ENCODE data around the gene ICA1. TPM values are rescaled to one million over a fixed set of nuclear protein-coding genes. Genes with fewer than 3 reads are reported as not detected.
A peak's percentile ranks its signal among the peaks of the same experiment; 100 is the strongest.

ICA1 gene
- total RNA-seq, 1 experiment from 2014 or later: 3.2 TPM

- ChIA-PET CTCF (interaction anchor here (0.6 to 1.5 kb wide), 2 partner anchors 19 to 1374 kb away, joined by 4 to 31 read pairs; no protein-coding TSS in a partner anchor), POLR2A (ENCODE audit: unreplicated experiment) (no interaction called here)
- Histone ChIP-seq H3K27ac (ENCODE audit: low read length) (no peak overlapping the region), H3K4me1 (ENCODE audit: insufficient read depth, low read length) (no peaks in the 10 kb centered on the region), H3K4me3 (ENCODE audit: low read length) (no peak overlapping the region), H3K36me3 (ENCODE audit: low read depth, low read length) (no peaks in the 10 kb centered on the region), H3F3A (ENCODE audit: low read length, unreplicated experiment) (no peaks in the 10 kb centered on the region), H3K9ac (ENCODE audit: low read length) (no peak overlapping the region), H4K20me1 (ENCODE audit: low read length) (no peaks in the 10 kb centered on the region), H3K4me2 (ENCODE audit: low read length) (no peak overlapping the region), H3K9me3 (ENCODE audit: low read length) (no peaks in the 10 kb centered on the region), H3K79me2 (ENCODE audit: low read length) (no peaks in the 10 kb centered on the region), H2AFZ (ENCODE audit: low read length) (peak overlapping the region; percentile 57; the same call in 1 of the 2 replicates), H3K9me2 (replicated peaks; ENCODE audit: low read length) (no peaks in the 10 kb centered on the region), H3K27me3 (ENCODE audit: low read length) (no peaks in the 10 kb centered on the region)
- intact Hi-C loops (cut with micrococcal nuclease): loop anchor here (1.0 kb wide), 2 partner anchors 19 to 88 kb away; no protein-coding TSS in a partner anchor
- TF ChIP-seq CTCF (conservative IDR thresholded peaks at IDR 0.05; ENCODE audit: low read depth, low read length): peak; percentile 65
- no peak for TF ChIP-seq EZH2 (IDR thresholded peaks at IDR 0.05; ENCODE audit: low read length, unreplicated experiment)
- DNase-seq (peak; percentile 61), ATAC-seq (peak; percentile 89)
- BruUV-seq (replicated peaks): no TSS peak
These were observed 15.5 kb upstream of the ICA1 start for GRCh38 chr7:8277394-8277982.

GRCh38 chr7:8274589-8274988 is 12.6 kb upstream of the ICA1 start:
- H3K36me3 ChIP-seq (ENCODE audit: low read depth, low read length): no peaks in the 10 kb centered on the region
- H3K9me2 ChIP-seq (replicated peaks; ENCODE audit: low read length): no peaks in the 10 kb centered on the region
- H3K4me2 ChIP-seq (ENCODE audit: low read length): no peak overlapping the region
- ChIA-PET POLR2A (ENCODE audit: unreplicated experiment) (interaction anchor here (0.6 kb wide), 1 partner anchor 450 kb away, joined by 3 read pairs; no protein-coding TSS in a partner anchor), CTCF (no interaction called here)
- no peaks in the 10 kb centered on the region for H3K79me2 ChIP-seq (ENCODE audit: low read length)
- no peaks in the 10 kb centered on the region for H4K20me1 ChIP-seq (ENCODE audit: low read length)
- ATAC-seq (no peak; the same call in 1 of the 2 replicates), DNase-seq (no peak)
- H3K27me3 ChIP-seq (ENCODE audit: low read length): no peaks in the 10 kb centered on the region
- no TSS peak for BruUV-seq (replicated peaks)
- no peaks in the 10 kb centered on the region for H3K9me3 ChIP-seq (ENCODE audit: low read length)
- H3K9ac ChIP-seq (ENCODE audit: low read length): no peak overlapping the region
- TF ChIP-seq CTCF (conservative IDR thresholded peaks at IDR 0.05; ENCODE audit: low read depth, low read length) (no peak), EZH2 (IDR thresholded peaks at IDR 0.05; ENCODE audit: low read length, unreplicated experiment) (no peak), EZH2phosphoT487 (IDR thresholded peaks at IDR 0.05; ENCODE audit: borderline replicate concordance, low read length) (no peak)
- H3F3A ChIP-seq (ENCODE audit: low read length, unreplicated experiment): no peaks in the 10 kb centered on the region
- no peaks in the 10 kb centered on the region for H3K4me1 ChIP-seq (ENCODE audit: insufficient read depth, low read length)
- no peak overlapping the region for H3K4me3 ChIP-seq (ENCODE audit: low read length)
- intact Hi-C loops (cut with micrococcal nuclease): no loop called here
- H2AFZ ChIP-seq (ENCODE audit: low read length): no peak overlapping the region
- no peak overlapping the region for H3K27ac ChIP-seq (ENCODE audit: low read length)

GRCh38 chr7:8271960-8272359 is 10.0 kb upstream of the ICA1 start:
- CTCF ChIA-PET: no interaction called here
- no peaks in the 10 kb centered on the region for H3K36me3 ChIP-seq (ENCODE audit: low read depth, low read length)
- no peak for TF ChIP-seq EZH2phosphoT487 (IDR thresholded peaks at IDR 0.05; ENCODE audit: borderline replicate concordance, low read length)
- TF ChIP-seq EZH2 (IDR thresholded peaks at IDR 0.05; ENCODE audit: low read length, unreplicated experiment): no peak
- TF ChIP-seq CTCF (conservative IDR thresholded peaks at IDR 0.05; ENCODE audit: low read depth, low read length): no peak
- H3K4me2 ChIP-seq (ENCODE audit: low read length): no peak overlapping the region
- no peaks in the 10 kb centered on the region for H3K9me3 ChIP-seq (ENCODE audit: low read length)
- H3K4me1 ChIP-seq (ENCODE audit: insufficient read depth, low read length): no peaks in the 10 kb centered on the region
- BruUV-seq (replicated peaks): no TSS peak
- H3K9me2 ChIP-seq (replicated peaks; ENCODE audit: low read length): no peaks in the 10 kb centered on the region
- no peak overlapping the region for H2AFZ ChIP-seq (ENCODE audit: low read length)
- H3F3A ChIP-seq (ENCODE audit: low read length, unreplicated experiment): no peaks in the 10 kb centered on the region
- H3K27ac ChIP-seq (ENCODE audit: low read length): no peak overlapping the region
- H4K20me1 ChIP-seq (ENCODE audit: low read length): no peaks in the 10 kb centered on the region
- H3K79me2 ChIP-seq (ENCODE audit: low read length): no peaks in the 10 kb centered on the region
- POLR2A ChIA-PET (ENCODE audit: unreplicated experiment): no interaction called here
- ATAC-seq (no peak), DNase-seq (no peak)
- no peak overlapping the region for H3K4me3 ChIP-seq (ENCODE audit: low read length)
- H3K27me3 ChIP-seq (ENCODE audit: low read length): no peaks in the 10 kb centered on the region
- no peak overlapping the region for H3K9ac ChIP-seq (ENCODE audit: low read length)
- intact Hi-C loops (cut with micrococcal nuclease): no loop called here

All from PC-3 (cell line).